BJ (cell line): ENCODE measurements around the gene SCYGR1. TPM values are rescaled to one million over a fixed set of nuclear protein-coding genes. Genes with fewer than 3 reads are reported as not detected.

Experiments used
- CTCF ChIA-PET: fragments of 350-600 bp; formaldehyde crosslinking; extraction: SDS; loops from one replicate; lab custom pipeline; 2021; ENCODE audit warnings: antibody characterized with exemption, inconsistent platforms; lab: Yijun Ruan, JAX
- POLR2A ChIA-PET: fragments of 300-600 bp; sonication (Branson Sonifier 250); formaldehyde crosslinking; extraction: SDS; loops from one replicate; lab custom pipeline; 2021; ENCODE audit warnings: antibody characterized with exemption; lab: Charles Lee
- DNase-seq: peaks from one replicate; pipeline ENCODE4 v3.0.0-alpha.2; 2011; ENCODE audit warnings: low read depth
- H3K27me3 ChIP-seq: 2 replicates; pipeline ENCODE4 v1.6.0; 2011; ENCODE audit warnings: low read length; ENCODE audit not compliant: control insufficient read depth, insufficient read depth
- H3K36me3 ChIP-seq: 2 replicates; pipeline ENCODE4 v1.5.1; 2011; ENCODE audit warnings: low read length; ENCODE audit not compliant: control insufficient read depth, insufficient read depth
- H3K4me3 ChIP-seq: 2 replicates; pipeline ENCODE4 v1.5.1; 2011; ENCODE audit warnings: low read depth, mild to moderate bottlenecking, control low read depth, low read length
- CTCF ChIP-seq: IDR thresholded peaks from 2 replicates; pipeline ENCODE4 v1.5.1; 2011; ENCODE audit warnings: low read depth, mild to moderate bottlenecking, control low read depth, inconsistent platforms, low read length, moderate library complexity; ENCODE audit not compliant: insufficient read depth
- polyA plus RNA-seq: library from polyadenylated mRNA; depleted of rRNA; stranded (reverse); fragments of >200 nt; gene quantifications from 2 replicates; pipeline ENCODE4 v1.2.3, GENCODE V29; 2011

Gene SCYGR1
- polyA plus RNA-seq, 1 experiment = not detected

- TF ChIP-seq CTCF = no peak
- POLR2A ChIA-PET = no interaction called here
Measured at GRCh38 chr2:227414846-227415245, 27.1 kb upstream of the SCYGR1 start.

GRCh38 chr2:227413371-227413770 lies 25.6 kb upstream of the SCYGR1 start:
- Histone ChIP-seq H3K4me3 (no peak overlapping the region), H3K27me3 (no peaks in the 10 kb centered on the region), H3K36me3 (no peaks in the 10 kb centered on the region)
- DNase-seq = no peak
- ChIA-PET CTCF (no interaction called here), POLR2A (no interaction called here)
- TF ChIP-seq CTCF = no peak

More at GRCh38 chr2:227414846-227415245, 27.1 kb upstream of the SCYGR1 start:
- no peak for DNase-seq
- Histone ChIP-seq H3K36me3 (no peaks in the 10 kb centered on the region), H3K27me3 (no peaks in the 10 kb centered on the region), H3K4me3 (no peak overlapping the region)
- CTCF ChIA-PET = interaction anchor here (0.5 to 1.2 kb wide), 3 partner anchors 32 to 194 kb away, joined by 3 read pairs; no protein-coding TSS in a partner anchor

GRCh38 chr2:227412877-227413276 lies 25.1 kb upstream of the SCYGR1 start:
- no peak for DNase-seq
- no peak for TF ChIP-seq CTCF
- no peaks in the 10 kb centered on the region for H3K27me3 ChIP-seq
- CTCF ChIA-PET = no interaction called here
- no peaks in the 10 kb centered on the region for H3K36me3 ChIP-seq
- POLR2A ChIA-PET = no interaction called here
- H3K4me3 ChIP-seq = no peak overlapping the region

GRCh38 chr2:227411990-227412350 lies 24.2 kb upstream of the SCYGR1 start:
- ChIA-PET CTCF (no interaction called here), POLR2A (interaction anchor here (0.6 kb wide), 1 partner anchor 16 kb away, joined by 5 read pairs; no protein-coding TSS in a partner anchor)
- no peak for TF ChIP-seq CTCF
- H3K36me3 ChIP-seq = no peaks in the 10 kb centered on the region
- no peak for DNase-seq
- no peak overlapping the region for H3K4me3 ChIP-seq
- no peaks in the 10 kb centered on the region for H3K27me3 ChIP-seq

GRCh38 chr2:227411320-227411989 lies 23.7 kb upstream of the SCYGR1 start:
- DNase-seq = no peak
- Histone ChIP-seq H3K4me3 (no peak overlapping the region), H3K27me3 (no peaks in the 10 kb centered on the region), H3K36me3 (no peaks in the 10 kb centered on the region)
- CTCF ChIA-PET = interaction anchor here (2.6 kb wide), 1 partner anchor 354 kb away, joined by 9 read pairs; no protein-coding TSS in a partner anchor
- POLR2A ChIA-PET = interaction anchor here (0.6 kb wide), 1 partner anchor 17 kb away, joined by 5 read pairs; no protein-coding TSS in a partner anchor
- no peak for TF ChIP-seq CTCF
